Hepatocyte (in vitro differentiated cells): ENCODE data around the gene ZNF215. TPM values are rescaled to one million over a fixed set of nuclear protein-coding genes. Genes with fewer than 3 reads are reported as not detected.
"Not testable (repeated sequence)": the region's sequence is repeated elsewhere in the genome, so short reads cannot be mapped to it uniquely, and the experiment has no call there.

ENCODE experiments used
- DNase-seq: peaks from one replicate; pipeline ENCODE4 v3.0.0-alpha.2; 2016; ENCODE audit warnings: low spot score
- H2AFZ ChIP-seq: fragments of 200-600 bp; sonication (generic); 2 replicates; pipeline ENCODE4 v1.6.0; 2016; ENCODE audit warnings: antibody characterized with exemption, mild to moderate bottlenecking
- H3K27ac ChIP-seq: fragments of 200-600 bp; sonication (generic); 2 replicates; pipeline ENCODE4 v1.5.1; 2016; ENCODE audit warnings: mild to moderate bottlenecking
- H3K27me3 ChIP-seq: fragments of 200-600 bp; sonication (generic); 2 replicates; pipeline ENCODE4 v1.6.1; 2016
- H3K36me3 ChIP-seq: fragments of 200-600 bp; sonication (generic); replicated peaks from 2 replicates; pipeline ENCODE4 v1.5.1; 2016; ENCODE audit warnings: low read depth; ENCODE audit not compliant: insufficient read depth
- H3K4me1 ChIP-seq: fragments of 200-600 bp; sonication (generic); 2 replicates; pipeline ENCODE4 v1.5.1; 2016; ENCODE audit warnings: mild to moderate bottlenecking, moderate library complexity; ENCODE audit not compliant: insufficient read depth
- H3K4me2 ChIP-seq: fragments of 200-600 bp; sonication (generic); 2 replicates; pipeline ENCODE4 v1.6.0; 2016
- H3K4me3 ChIP-seq: fragments of 200-600 bp; sonication (generic); 2 replicates; pipeline ENCODE4 v1.5.1; 2016; ENCODE audit warnings: mild to moderate bottlenecking
- H3K79me2 ChIP-seq: fragments of 200-600 bp; sonication (generic); 2 replicates; pipeline ENCODE4 v1.6.0; 2017; ENCODE audit warnings: mild to moderate bottlenecking
- H3K9me2 ChIP-seq: fragments of 200-600 bp; sonication (generic); replicated peaks from 2 replicates; pipeline ENCODE4 v1.6.0; 2017; ENCODE audit warnings: mild to moderate bottlenecking; ENCODE audit not compliant: insufficient read depth
- H3K9me3 ChIP-seq: fragments of 200-600 bp; sonication (generic); 2 replicates; pipeline ENCODE4 v1.5.1; 2016; ENCODE audit warnings: low read depth, mild to moderate bottlenecking
- H4K20me1 ChIP-seq: fragments of 200-600 bp; sonication (generic); 2 replicates; pipeline ENCODE4 v1.6.0; 2016; ENCODE audit warnings: mild to moderate bottlenecking; ENCODE audit not compliant: insufficient read depth, poor library complexity, severe bottlenecking
- EZH2 ChIP-seq: fragments of 200-600 bp; sonication (generic); IDR thresholded peaks from 2 replicates; pipeline ENCODE4 v1.6.1; 2016; ENCODE audit warnings: antibody characterized with exemption, mild to moderate bottlenecking, borderline replicate concordance
- EZH2phosphoT487 ChIP-seq: fragments of 200-600 bp; sonication (generic); IDR thresholded peaks from one replicate; pipeline ENCODE4 v1.6.1; 2018; ENCODE audit warnings: antibody characterized with exemption, mild to moderate bottlenecking, low read depth, moderate library complexity; ENCODE audit not compliant: unreplicated experiment, severe bottlenecking
- WGBS: methylation state at CpG from one replicate; pipeline ENCODE4 v1.1.6; 2016; ENCODE audit warnings: low lambda C conversion rate; ENCODE audit errors: missing lambda C conversion rate; 5-methylcytosine and 5-hydroxymethylcytosine counted together
- polyA plus RNA-seq: library from polyadenylated mRNA; unstranded; fragments of >200 nt; fragmentation: Nextera tagmentation; extraction: Ambion mirVana; gene quantifications from 2 replicates; pipeline ENCODE4 v1.2.1, GENCODE V29; 2016
- total RNA-seq: library from RNA; depleted of rRNA; stranded (reverse); fragments of >200 nt; gene quantifications from 2 replicates; pipeline ENCODE4 v1.2.3, GENCODE V29; 2014
- TF ChIP-seq, protein P1 (sequence below): fragments of 200-600 bp; sonication (generic); IDR thresholded peaks from 2 replicates; pipeline ENCODE4 v1.5.1; 2016; ENCODE audit warnings: antibody characterized with exemption, mild to moderate bottlenecking; ENCODE audit not compliant: poor library complexity

Gene ZNF215
- total and polyA plus RNA-seq, 2 experiments from 2014 or later = 1.2 to 3.3 TPM

DNA sequence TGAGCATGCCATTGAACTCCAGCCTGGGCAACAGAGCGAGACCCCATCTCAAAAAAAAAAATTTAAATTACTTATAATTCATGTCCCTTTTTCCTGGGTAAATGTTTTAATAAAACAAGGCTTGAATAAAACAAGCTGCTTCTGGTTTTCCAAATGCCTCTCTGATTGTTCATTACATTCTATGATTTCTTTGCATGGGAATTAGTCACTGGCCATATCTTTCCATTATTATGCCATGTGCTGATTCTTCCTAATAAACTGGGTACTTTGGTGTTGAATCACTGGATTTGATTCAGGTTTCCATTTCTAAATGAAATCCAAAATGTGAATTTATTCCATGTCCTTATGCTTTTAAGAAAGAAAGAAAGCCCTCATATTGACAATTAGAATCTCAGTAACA lies 42.6 kb downstream of the ZNF215 start:
- no peak overlapping the region for H3K4me3 ChIP-seq
- 100% methylated on average over 1 of the region's 1 CpG for WGBS
- no peak overlapping the region for H3K27ac ChIP-seq
- no peaks in the 10 kb centered on the region for H3K79me2 ChIP-seq
- no peak for TF ChIP-seq EZH2
- no peak for TF ChIP-seq EZH2phosphoT487
- TF ChIP-seq, protein P1, sequence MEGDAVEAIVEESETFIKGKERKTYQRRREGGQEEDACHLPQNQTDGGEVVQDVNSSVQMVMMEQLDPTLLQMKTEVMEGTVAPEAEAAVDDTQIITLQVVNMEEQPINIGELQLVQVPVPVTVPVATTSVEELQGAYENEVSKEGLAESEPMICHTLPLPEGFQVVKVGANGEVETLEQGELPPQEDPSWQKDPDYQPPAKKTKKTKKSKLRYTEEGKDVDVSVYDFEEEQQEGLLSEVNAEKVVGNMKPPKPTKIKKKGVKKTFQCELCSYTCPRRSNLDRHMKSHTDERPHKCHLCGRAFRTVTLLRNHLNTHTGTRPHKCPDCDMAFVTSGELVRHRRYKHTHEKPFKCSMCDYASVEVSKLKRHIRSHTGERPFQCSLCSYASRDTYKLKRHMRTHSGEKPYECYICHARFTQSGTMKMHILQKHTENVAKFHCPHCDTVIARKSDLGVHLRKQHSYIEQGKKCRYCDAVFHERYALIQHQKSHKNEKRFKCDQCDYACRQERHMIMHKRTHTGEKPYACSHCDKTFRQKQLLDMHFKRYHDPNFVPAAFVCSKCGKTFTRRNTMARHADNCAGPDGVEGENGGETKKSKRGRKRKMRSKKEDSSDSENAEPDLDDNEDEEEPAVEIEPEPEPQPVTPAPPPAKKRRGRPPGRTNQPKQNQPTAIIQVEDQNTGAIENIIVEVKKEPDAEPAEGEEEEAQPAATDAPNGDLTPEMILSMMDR = no peak
- no peaks in the 10 kb centered on the region for H3K36me3 ChIP-seq
- no peak for DNase-seq
- H3K4me2 ChIP-seq = no peak overlapping the region
- no peaks in the 10 kb centered on the region for H4K20me1 ChIP-seq
- no peaks in the 10 kb centered on the region for H3K9me3 ChIP-seq
- no peaks in the 10 kb centered on the region for H3K4me1 ChIP-seq
- H2AFZ ChIP-seq = no peak overlapping the region
- no peaks in the 10 kb centered on the region for H3K27me3 ChIP-seq
- no peaks in the 10 kb centered on the region for H3K9me2 ChIP-seq

DNA sequence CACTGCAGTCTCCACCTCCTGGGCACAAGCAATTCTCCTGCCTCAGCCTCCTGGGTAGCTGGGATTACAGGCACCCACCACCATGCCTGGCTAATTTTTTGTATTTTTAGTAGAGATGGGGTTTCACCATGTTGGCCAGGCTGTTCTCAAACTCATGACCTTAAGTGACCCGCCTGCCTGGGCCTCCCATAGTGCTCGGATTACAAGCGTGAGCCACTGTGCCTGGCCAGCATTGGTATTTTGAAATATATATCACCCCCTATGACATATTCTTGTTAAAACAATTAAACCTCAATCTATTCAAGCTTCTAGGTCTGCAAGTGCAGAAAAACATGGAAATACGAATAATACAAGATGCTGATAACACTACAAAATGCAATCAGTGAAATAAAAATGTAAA lies 43.6 kb downstream of the ZNF215 start:
- H2AFZ ChIP-seq, H3K27me3 ChIP-seq, H3K36me3 ChIP-seq, DNase-seq, H3K4me1 ChIP-seq, H3K27ac ChIP-seq, H3K9me3 ChIP-seq, H3K4me2 ChIP-seq, H3K79me2 ChIP-seq, H4K20me1 ChIP-seq, H3K4me3 ChIP-seq, H3K9me2 ChIP-seq: not testable (repeated sequence)
- 68% methylated on average over 4 of the region's 4 CpGs for WGBS

DNA sequence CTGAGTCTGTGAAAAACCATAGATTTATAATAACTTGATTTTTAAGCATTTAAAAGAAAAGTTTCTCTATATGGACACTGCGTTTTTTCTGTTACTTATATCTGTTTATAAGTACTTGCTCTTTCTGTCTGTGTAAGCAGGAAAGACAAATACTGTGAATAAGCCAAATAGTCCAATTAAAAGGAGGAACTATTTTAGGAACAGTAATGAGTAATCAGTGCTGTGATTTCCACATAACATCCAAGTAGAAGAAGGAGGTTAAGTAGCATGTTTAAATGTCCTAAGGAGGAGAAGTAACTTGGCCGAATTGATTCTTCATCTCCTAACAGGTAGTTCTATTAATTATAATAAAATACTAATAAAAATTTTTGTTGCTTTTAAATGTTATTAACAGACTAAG lies 53.1 kb downstream of the ZNF215 start:
- Histone ChIP-seq H3K27ac (no peak overlapping the region), H4K20me1 (no peaks in the 10 kb centered on the region), H3K4me3 (no peak overlapping the region), H3K27me3 (no peaks in the 10 kb centered on the region), H3K36me3 (no peaks in the 10 kb centered on the region), H3K4me1 (no peaks in the 10 kb centered on the region), H2AFZ (no peak overlapping the region), H3K79me2 (no peaks in the 10 kb centered on the region), H3K9me3 (no peaks in the 10 kb centered on the region), H3K9me2 (no peaks in the 10 kb centered on the region), H3K4me2 (no peak overlapping the region)
- WGBS = 86% methylated on average over 2 of the region's 2 CpGs
- TF ChIP-seq, protein P1 = no peak
- TF ChIP-seq EZH2phosphoT487 = no peak
- TF ChIP-seq EZH2 = no peak
- DNase-seq = no peak

DNA sequence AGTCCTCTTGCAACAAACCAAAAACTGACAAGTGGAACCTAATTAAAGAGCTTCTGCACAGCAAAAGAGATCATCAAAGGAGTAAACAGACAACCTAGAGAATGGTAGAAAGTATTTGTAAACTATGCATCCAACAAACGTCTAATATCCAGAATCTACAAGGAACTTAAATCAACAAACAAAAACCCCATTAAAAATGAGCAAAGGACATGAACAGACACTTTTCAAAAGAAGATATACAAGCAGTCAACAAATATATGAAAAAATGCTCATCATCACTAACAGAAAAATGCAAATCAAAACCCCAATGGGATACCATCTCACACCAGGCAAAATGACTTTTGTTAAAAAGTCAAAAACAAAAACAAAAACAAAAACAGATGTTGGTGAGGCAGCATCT lies 60.3 kb downstream of the ZNF215 start:
- DNase-seq = no peak
- Histone ChIP-seq H3K4me3 (no peak overlapping the region), H2AFZ (no peak overlapping the region), H3K27me3 (no peaks in the 10 kb centered on the region), H3K27ac (no peak overlapping the region), H3K79me2 (no peaks in the 10 kb centered on the region), H3K9me3 (no peaks in the 10 kb centered on the region), H3K4me1 (peaks cover under 1% of the 10 kb centered on the region), H4K20me1 (no peaks in the 10 kb centered on the region), H3K4me2 (no peak overlapping the region), H3K36me3 (no peaks in the 10 kb centered on the region), H3K9me2 (no peaks in the 10 kb centered on the region)
- 86% methylated on average over 1 of the region's 1 CpG for WGBS
- TF ChIP-seq EZH2 = no peak
- TF ChIP-seq EZH2phosphoT487 = no peak
- TF ChIP-seq, protein P1 = no peak
